HG02938 (cell line): ENCODE results near the gene ALKBH4.
A peak's percentile ranks its signal among the peaks of the same experiment; 100 is the strongest.
"Not testable (repeated sequence)": the region's sequence is repeated elsewhere in the genome, so short reads cannot be mapped to it uniquely, and the experiment has no call there.

Experiments
- ATAC-seq: cut with Tn5 transposase; IDR thresholded peaks from one replicate; pipeline ENCODE4 v1.9.1; 2021; ENCODE audit warnings: mild to moderate bottlenecking, moderate library complexity; ENCODE audit not compliant: unreplicated experiment

The ALKBH4 gene

GRCh38 chr7:102464577-102465280 is at the start of gene ALKBH4, which contains the start of gene LRWD1:
Gene ALKBH4, minus strand, starts transcription at chr7:102464863. Its CDS starts 27 bp downstream, at chr7:102464836.
Gene LRWD1, plus strand, starts transcription at chr7:102464984. Its CDS starts 97 bp downstream, at chr7:102465081.
- peak; percentile 77 for ATAC-seq

GRCh38 chr7:102512642-102513221 is 48.1 kb upstream of the ALKBH4 start:
- not testable (repeated sequence) for ATAC-seq

- not testable (repeated sequence) for ATAC-seq
These were observed 47.3 kb upstream of the ALKBH4 start for GRCh38 chr7:102511860-102512522.

GRCh38 chr7:102510575-102510974 is 45.9 kb upstream of the ALKBH4 start:
- not testable (repeated sequence) for ATAC-seq

- ATAC-seq = not testable (repeated sequence)
These were observed 42.9 kb upstream of the ALKBH4 start for GRCh38 chr7:102507410-102508088.

GRCh38 chr7:102505298-102506185 is 40.9 kb upstream of the ALKBH4 start:
- ATAC-seq = not testable (repeated sequence)

- not testable (repeated sequence) for ATAC-seq
These were observed 38.5 kb upstream of the ALKBH4 start for GRCh38 chr7:102503141-102503540.

GRCh38 chr7:102498321-102498720 is 33.7 kb upstream of the ALKBH4 start:
- not testable (repeated sequence) for ATAC-seq

- not testable (repeated sequence) for ATAC-seq
These were observed 32.6 kb upstream of the ALKBH4 start for GRCh38 chr7:102497308-102497707.

GRCh38 chr7:102496861-102497260 is 32.2 kb upstream of the ALKBH4 start:
- not testable (repeated sequence) for ATAC-seq

GRCh38 chr7:102494473-102495149 is 29.9 kb upstream of the ALKBH4 start:
- ATAC-seq = peak; percentile 37

- ATAC-seq = peak; percentile 14
These were observed 29.4 kb upstream of the ALKBH4 start for GRCh38 chr7:102494026-102494425.

- peak; percentile 38 for ATAC-seq
These were observed 28.7 kb upstream of the ALKBH4 start for GRCh38 chr7:102493220-102493935.

- ATAC-seq = peak; percentile 41
These were observed 25.9 kb upstream of the ALKBH4 start for GRCh38 chr7:102490529-102491075.

GRCh38 chr7:102484317-102484716 is 19.7 kb upstream of the ALKBH4 start:
- not testable (repeated sequence) for ATAC-seq

GRCh38 chr7:102481962-102482361 is 17.3 kb upstream of the ALKBH4 start:
- not testable (repeated sequence) for ATAC-seq

- ATAC-seq = not testable (repeated sequence)
These were observed 15.4 kb upstream of the ALKBH4 start for GRCh38 chr7:102479982-102480637.

- peak; percentile 24 for ATAC-seq
These were observed 14.5 kb upstream of the ALKBH4 start for GRCh38 chr7:102479209-102479584.
